Panc1 (cell line): ENCODE measurements around the gene STARD8.

Experiments
- POLR2AphosphoS5 ChIP-seq: IDR thresholded peaks from 2 replicates; pipeline ENCODE4 v1.6.1; 2012; ENCODE audit warnings: mild to moderate bottlenecking, low read depth, low read length, moderate library complexity
- SIN3A ChIP-seq: IDR thresholded peaks from 2 replicates; pipeline ENCODE4 v1.6.1; 2012; ENCODE audit warnings: low read depth, mild to moderate bottlenecking, low read length, moderate library complexity, borderline replicate concordance; ENCODE audit not compliant: insufficient read depth
- TF ChIP-seq, protein P1 (sequence below): fragments of 450-650 bp; IDR thresholded peaks from 2 replicates; pipeline ENCODE4 v1.5.1; 2017; ENCODE audit warnings: mild to moderate bottlenecking
- TF ChIP-seq, protein P2 (sequence below), 2 experiments: IDR thresholded peaks; 2 replicates each; pipeline ENCODE4 v1.6.1; 2011 to 2012; ENCODE audit warnings: low read depth in 2 of 2, control low read depth in 1 of 2, low read length in 1 of 2, mild to moderate bottlenecking in 1 of 2, moderate library complexity in 1 of 2; ENCODE audit not compliant: insufficient read depth in 1 of 2

DNA sequence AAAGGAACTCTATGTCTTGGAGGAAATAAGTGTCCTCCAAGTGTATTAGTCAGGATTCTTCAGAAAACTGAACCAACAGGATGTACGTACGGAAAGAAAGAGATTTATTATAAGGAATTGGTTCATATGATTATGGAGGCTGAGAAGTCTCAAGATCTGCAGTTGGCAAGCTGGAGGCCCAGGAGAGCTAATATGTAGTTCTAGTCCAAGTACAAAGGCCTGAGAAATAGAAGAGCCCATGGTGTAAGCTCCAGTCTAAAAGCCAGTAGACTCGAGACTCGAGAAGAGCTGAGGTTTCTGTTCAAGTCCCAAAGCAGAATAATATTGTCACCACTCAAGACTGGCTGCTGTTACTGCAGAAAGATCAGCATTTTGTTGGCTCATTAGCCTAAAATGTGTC, 116.0 kb downstream of the STARD8 start:
- no peak for TF ChIP-seq POLR2AphosphoS5
- TF ChIP-seq, protein P1, sequence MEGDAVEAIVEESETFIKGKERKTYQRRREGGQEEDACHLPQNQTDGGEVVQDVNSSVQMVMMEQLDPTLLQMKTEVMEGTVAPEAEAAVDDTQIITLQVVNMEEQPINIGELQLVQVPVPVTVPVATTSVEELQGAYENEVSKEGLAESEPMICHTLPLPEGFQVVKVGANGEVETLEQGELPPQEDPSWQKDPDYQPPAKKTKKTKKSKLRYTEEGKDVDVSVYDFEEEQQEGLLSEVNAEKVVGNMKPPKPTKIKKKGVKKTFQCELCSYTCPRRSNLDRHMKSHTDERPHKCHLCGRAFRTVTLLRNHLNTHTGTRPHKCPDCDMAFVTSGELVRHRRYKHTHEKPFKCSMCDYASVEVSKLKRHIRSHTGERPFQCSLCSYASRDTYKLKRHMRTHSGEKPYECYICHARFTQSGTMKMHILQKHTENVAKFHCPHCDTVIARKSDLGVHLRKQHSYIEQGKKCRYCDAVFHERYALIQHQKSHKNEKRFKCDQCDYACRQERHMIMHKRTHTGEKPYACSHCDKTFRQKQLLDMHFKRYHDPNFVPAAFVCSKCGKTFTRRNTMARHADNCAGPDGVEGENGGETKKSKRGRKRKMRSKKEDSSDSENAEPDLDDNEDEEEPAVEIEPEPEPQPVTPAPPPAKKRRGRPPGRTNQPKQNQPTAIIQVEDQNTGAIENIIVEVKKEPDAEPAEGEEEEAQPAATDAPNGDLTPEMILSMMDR: no peak
- no peak for TF ChIP-seq SIN3A
- TF ChIP-seq, protein P2, sequence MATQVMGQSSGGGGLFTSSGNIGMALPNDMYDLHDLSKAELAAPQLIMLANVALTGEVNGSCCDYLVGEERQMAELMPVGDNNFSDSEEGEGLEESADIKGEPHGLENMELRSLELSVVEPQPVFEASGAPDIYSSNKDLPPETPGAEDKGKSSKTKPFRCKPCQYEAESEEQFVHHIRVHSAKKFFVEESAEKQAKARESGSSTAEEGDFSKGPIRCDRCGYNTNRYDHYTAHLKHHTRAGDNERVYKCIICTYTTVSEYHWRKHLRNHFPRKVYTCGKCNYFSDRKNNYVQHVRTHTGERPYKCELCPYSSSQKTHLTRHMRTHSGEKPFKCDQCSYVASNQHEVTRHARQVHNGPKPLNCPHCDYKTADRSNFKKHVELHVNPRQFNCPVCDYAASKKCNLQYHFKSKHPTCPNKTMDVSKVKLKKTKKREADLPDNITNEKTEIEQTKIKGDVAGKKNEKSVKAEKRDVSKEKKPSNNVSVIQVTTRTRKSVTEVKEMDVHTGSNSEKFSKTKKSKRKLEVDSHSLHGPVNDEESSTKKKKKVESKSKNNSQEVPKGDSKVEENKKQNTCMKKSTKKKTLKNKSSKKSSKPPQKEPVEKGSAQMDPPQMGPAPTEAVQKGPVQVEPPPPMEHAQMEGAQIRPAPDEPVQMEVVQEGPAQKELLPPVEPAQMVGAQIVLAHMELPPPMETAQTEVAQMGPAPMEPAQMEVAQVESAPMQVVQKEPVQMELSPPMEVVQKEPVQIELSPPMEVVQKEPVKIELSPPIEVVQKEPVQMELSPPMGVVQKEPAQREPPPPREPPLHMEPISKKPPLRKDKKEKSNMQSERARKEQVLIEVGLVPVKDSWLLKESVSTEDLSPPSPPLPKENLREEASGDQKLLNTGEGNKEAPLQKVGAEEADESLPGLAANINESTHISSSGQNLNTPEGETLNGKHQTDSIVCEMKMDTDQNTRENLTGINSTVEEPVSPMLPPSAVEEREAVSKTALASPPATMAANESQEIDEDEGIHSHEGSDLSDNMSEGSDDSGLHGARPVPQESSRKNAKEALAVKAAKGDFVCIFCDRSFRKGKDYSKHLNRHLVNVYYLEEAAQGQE (IDR thresholded peaks at IDR 0.05; ENCODE audit: insufficient read depth in 1 of 2, low read depth in 2 of 2, low read length in 1 of 2): no peak
